Measurements from ENCODE around the gene TBX19.

Gene TBX19

GRCh38 chr1:168281603-168282325 is 1.1 kb downstream of the TBX19 start:
- DNase-seq (ENCODE audit: low read depth) = no peak

GRCh38 chr1:168285521-168285790 is 4.8 kb downstream of the TBX19 start:
- no peak for DNase-seq (ENCODE audit: low read depth)

- DNase-seq (ENCODE audit: low read depth) = no peak
These were observed 5.6 kb downstream of the TBX19 start for GRCh38 chr1:168285971-168286927.

GRCh38 chr1:168287237-168287664 is 6.6 kb downstream of the TBX19 start:
- no peak for DNase-seq (ENCODE audit: low read depth)

GRCh38 chr1:168288311-168289052 is 7.8 kb downstream of the TBX19 start:
- DNase-seq (ENCODE audit: low read depth) = no peak

- no peak for DNase-seq (ENCODE audit: low read depth)
These were observed 10.7 kb downstream of the TBX19 start for GRCh38 chr1:168291222-168291837.

GRCh38 chr1:168293356-168293755 is 12.7 kb downstream of the TBX19 start:
- DNase-seq (ENCODE audit: low read depth) = no peak

- DNase-seq (ENCODE audit: low read depth) = no peak
These were observed 14.9 kb downstream of the TBX19 start for GRCh38 chr1:168295411-168296114.

GRCh38 chr1:168297019-168297730 is 16.5 kb downstream of the TBX19 start:
- DNase-seq (ENCODE audit: low read depth) = no peak

- no peak for DNase-seq (ENCODE audit: low read depth)
These were observed 17.8 kb downstream of the TBX19 start for GRCh38 chr1:168298446-168298845.

GRCh38 chr1:168300626-168301025 is 19.9 kb downstream of the TBX19 start:
- no peak for DNase-seq (ENCODE audit: low read depth)

- no peak for DNase-seq (ENCODE audit: low read depth)
These were observed 21.1 kb downstream of the TBX19 start for GRCh38 chr1:168301664-168302320.

GRCh38 chr1:168303716-168304540 is 23.3 kb downstream of the TBX19 start:
- DNase-seq (ENCODE audit: low read depth) = no peak

- no peak for DNase-seq (ENCODE audit: low read depth)
These were observed 24.2 kb downstream of the TBX19 start for GRCh38 chr1:168304865-168305264.

- DNase-seq (ENCODE audit: low read depth) = no peak
These were observed 32.3 kb downstream of the TBX19 start for GRCh38 chr1:168312718-168313604.

- DNase-seq (ENCODE audit: low read depth) = no peak
These were observed 35.5 kb downstream of the TBX19 start for GRCh38 chr1:168316142-168316541.

GRCh38 chr1:168317309-168317708 is 36.6 kb downstream of the TBX19 start:
- no peak for DNase-seq (ENCODE audit: low read depth)

- no peak for DNase-seq (ENCODE audit: low read depth)
These were observed 39.0 kb downstream of the TBX19 start for GRCh38 chr1:168319691-168320090.
